ENCODE data around the gene TRIM15.
"Not testable (repeated sequence)": the region's sequence is repeated elsewhere in the genome, so short reads cannot be mapped to it uniquely, and the experiment has no call there.

The TRIM15 gene

DNA sequence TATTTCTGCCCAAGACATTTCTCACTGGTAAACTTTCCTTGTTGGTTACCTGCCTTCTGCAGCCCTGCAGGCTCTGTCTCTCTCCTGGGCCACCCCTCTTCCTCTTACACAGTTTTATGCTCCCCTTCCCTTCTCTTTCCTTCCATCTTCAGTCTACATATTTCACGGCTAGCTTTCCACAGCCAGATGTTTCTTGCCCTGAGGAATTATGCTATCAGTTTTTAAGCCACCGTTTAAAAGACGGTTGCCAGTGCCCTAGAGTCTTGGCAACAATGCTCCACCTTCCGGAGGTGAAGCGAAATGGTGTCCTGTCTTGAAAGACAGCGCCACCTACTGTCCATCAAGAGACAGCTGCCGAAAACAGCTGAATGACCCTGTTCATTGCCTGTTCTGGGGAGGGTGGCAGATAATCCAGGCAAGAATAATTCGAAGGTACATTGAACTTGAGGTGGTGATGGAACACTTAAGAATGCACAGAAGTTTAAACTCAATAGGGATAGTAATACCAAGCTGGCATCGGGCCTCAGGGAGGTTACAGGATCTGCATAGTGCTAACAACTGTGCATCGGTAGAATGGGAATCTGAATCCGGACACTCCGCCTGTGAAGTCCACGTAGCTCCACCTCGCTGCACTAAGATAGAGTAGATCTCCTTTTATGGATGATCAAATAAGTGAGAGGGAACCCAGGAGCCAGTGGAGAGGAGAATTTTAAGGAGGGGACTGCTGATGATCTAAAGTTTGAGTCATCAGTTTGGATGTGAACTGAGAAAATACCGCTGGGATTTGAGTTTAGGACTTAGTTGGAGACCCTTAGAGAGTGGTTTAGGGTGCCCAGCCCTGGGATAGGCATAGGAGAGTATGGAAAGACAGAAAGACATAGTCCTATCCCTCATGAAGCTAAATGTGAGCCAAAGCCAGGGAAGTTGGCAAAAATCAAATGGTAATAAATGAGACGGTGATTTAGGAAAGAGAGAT, 32.2 kb upstream of the TRIM15 start:
- Histone ChIP-seq H3K4me3 (ENCODE audit: low read length) (no peak overlapping the region), H3K27me3 (replicated peaks; ENCODE audit: control insufficient read depth, insufficient read depth, low read length) (peaks cover 43% of the 10 kb centered on the region), H3K36me3 (ENCODE audit: control insufficient read depth, insufficient read depth, low read length, severe bottlenecking) (no peaks in the 10 kb centered on the region), H3K9ac (ENCODE audit: low read length) (no peak overlapping the region), H3K9me3 (ENCODE audit: control insufficient read depth, low read length) (no peaks in the 10 kb centered on the region), H3K4me1 (ENCODE audit: control insufficient read depth, insufficient read depth, low read length) (peaks cover 14% of the 10 kb centered on the region)
- peak; percentile 94 for DNase-seq (ENCODE audit: low read depth)

DNA sequence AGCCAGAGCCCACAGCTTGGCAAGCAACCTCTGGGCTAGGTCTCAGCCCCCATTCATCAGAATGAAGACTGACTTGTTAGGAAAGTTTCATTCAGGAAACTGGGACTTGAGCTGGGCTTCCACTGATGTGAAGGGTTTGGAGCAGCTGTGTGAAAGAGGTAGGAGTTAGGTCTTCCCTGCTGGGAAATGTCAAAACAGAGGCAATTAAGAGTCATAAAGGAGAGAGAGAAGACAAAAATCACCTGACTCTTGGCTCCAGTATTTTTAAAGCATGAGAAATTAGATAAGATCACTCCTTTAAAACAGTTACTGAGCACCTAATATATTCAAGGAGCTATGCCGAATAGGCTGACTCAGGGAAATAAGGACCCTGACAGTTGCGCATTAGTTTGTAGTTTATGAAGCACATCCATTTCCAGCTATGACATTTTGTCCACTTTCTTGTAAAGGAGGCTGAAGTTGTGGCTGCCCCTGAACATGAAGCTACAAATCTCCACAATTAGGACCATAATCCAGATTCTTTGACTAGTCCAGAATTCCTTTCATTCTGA, 31.3 kb upstream of the TRIM15 start:
- H3K9me3 ChIP-seq (ENCODE audit: control insufficient read depth, low read length): no peaks in the 10 kb centered on the region
- H3K36me3 ChIP-seq (ENCODE audit: control insufficient read depth, insufficient read depth, low read length, severe bottlenecking): no peaks in the 10 kb centered on the region
- peaks cover 41% of the 10 kb centered on the region for H3K27me3 ChIP-seq (replicated peaks; ENCODE audit: control insufficient read depth, insufficient read depth, low read length)
- no peak overlapping the region for H3K4me3 ChIP-seq (ENCODE audit: low read length)
- peaks cover 14% of the 10 kb centered on the region for H3K4me1 ChIP-seq (ENCODE audit: control insufficient read depth, insufficient read depth, low read length)
- no peak overlapping the region for H3K9ac ChIP-seq (ENCODE audit: low read length)
- no peak for DNase-seq (ENCODE audit: low read depth)

DNA sequence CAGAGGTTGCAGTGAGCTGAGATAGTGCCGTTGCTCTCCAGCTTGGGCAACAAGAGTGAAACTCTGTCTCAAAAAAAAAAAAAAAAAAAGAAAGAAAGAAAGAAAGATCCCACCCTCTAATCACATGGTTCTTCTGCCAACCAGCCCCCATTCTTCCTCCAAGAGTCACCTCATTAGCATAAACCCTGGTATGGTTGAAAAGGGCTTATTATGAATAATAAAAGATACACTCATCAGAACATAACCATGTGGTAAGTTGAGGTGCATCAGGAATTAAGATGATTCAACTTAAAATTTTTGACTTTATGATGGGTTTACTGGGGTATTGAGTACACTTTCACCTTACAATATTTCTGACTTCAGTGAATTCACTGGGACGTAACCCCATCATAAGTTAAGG, 28.2 kb upstream of the TRIM15 start:
- no peaks in the 10 kb centered on the region for H3K36me3 ChIP-seq (ENCODE audit: control insufficient read depth, insufficient read depth, low read length, severe bottlenecking)
- peaks cover 11% of the 10 kb centered on the region for H3K27me3 ChIP-seq (replicated peaks; ENCODE audit: control insufficient read depth, insufficient read depth, low read length)
- peaks cover 7% of the 10 kb centered on the region for H3K4me1 ChIP-seq (ENCODE audit: control insufficient read depth, insufficient read depth, low read length)

DNA sequence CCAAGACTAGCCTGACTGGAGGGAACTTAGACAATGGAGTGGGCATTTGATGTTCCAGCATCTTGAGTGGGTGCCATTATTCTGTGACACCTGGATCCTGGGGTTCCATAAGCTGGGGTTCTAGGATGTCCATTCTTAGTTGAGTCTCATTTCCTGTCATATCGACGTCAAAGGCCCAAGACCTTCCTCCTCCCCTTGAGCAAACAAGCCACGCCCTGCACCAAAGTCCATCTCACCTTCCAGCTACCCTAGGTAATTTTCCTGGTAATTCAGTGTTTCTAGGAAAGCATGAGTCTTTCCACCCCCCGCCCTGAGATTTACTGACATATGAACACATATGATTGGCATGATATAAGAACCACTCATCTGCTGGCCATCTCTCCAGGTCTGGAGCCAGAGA, 27.6 kb upstream of the TRIM15 start, which contains the start of gene TRIM40:
Gene TRIM40, plus strand, starts transcription at position 384 of the 400 bp plus-strand sequence. CDS start 897 bp downstream, outside the sequence.
- peaks cover 2% of the 10 kb centered on the region for H3K4me1 ChIP-seq (ENCODE audit: control insufficient read depth, insufficient read depth, low read length)
- no peak for DNase-seq (ENCODE audit: low read depth)
- no peaks in the 10 kb centered on the region for H3K9me3 ChIP-seq (ENCODE audit: control insufficient read depth, low read length)
- no peak within 1 kb of the TSS for H3K9ac ChIP-seq (ENCODE audit: low read length)
- H3K4me3 ChIP-seq (ENCODE audit: low read length): no peak within 1 kb of the TSS
- no peaks in the 10 kb centered on the region for H3K36me3 ChIP-seq (ENCODE audit: control insufficient read depth, insufficient read depth, low read length, severe bottlenecking)
- H3K27me3 ChIP-seq (replicated peaks; ENCODE audit: control insufficient read depth, insufficient read depth, low read length): peaks cover 6% of the 10 kb centered on the region

More for the DNA sequence above, 28.2 kb upstream of the TRIM15 start:
- no peaks in the 10 kb centered on the region for H3K9me3 ChIP-seq (ENCODE audit: control insufficient read depth, low read length)
- DNase-seq (ENCODE audit: low read depth): no peak
- H3K4me3 ChIP-seq (ENCODE audit: low read length): no peak overlapping the region
- no peak overlapping the region for H3K9ac ChIP-seq (ENCODE audit: low read length)

DNA sequence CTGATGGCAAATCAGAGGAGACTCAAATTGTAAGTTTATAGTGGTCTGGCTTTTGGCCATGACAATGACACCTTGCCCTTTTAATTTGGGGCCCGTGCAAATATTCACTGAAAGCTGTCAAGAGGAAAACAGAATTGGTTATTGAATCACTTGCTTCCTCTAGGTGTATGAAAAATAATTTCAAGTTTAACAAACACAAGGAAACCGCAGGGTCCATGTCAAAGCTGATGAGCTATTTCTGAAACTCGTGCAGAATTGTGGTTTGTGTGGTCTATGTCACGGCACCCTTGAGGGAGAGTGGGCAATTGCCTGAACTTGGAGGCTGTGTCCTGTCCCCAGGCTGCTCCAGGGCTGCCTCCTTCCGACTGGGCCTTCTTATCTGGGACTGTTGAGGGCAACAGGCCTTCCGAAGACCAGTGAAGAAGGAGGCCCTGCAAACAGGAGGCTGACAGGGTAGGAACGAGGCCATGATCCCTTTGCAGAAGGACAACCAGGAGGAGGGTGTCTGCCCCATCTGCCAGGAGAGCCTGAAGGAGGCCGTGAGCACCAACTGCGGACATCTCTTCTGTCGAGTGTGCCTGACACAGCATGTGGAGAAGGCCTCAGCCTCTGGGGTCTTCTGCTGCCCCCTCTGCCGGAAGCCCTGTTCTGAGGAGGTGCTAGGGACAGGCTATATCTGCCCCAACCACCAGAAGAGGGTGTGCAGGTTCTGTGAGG, 26.6 kb upstream of the TRIM15 start:
- Histone ChIP-seq H3K36me3 (ENCODE audit: control insufficient read depth, insufficient read depth, low read length, severe bottlenecking) (no peaks in the 10 kb centered on the region), H3K9me3 (ENCODE audit: control insufficient read depth, low read length) (no peaks in the 10 kb centered on the region), H3K4me3 (ENCODE audit: low read length) (no peak overlapping the region), H3K9ac (ENCODE audit: low read length) (no peak overlapping the region), H3K4me1 (ENCODE audit: control insufficient read depth, insufficient read depth, low read length) (no peaks in the 10 kb centered on the region), H3K27me3 (replicated peaks; ENCODE audit: control insufficient read depth, insufficient read depth, low read length) (peaks cover 14% of the 10 kb centered on the region)
- DNase-seq (ENCODE audit: low read depth): no peak

DNA sequence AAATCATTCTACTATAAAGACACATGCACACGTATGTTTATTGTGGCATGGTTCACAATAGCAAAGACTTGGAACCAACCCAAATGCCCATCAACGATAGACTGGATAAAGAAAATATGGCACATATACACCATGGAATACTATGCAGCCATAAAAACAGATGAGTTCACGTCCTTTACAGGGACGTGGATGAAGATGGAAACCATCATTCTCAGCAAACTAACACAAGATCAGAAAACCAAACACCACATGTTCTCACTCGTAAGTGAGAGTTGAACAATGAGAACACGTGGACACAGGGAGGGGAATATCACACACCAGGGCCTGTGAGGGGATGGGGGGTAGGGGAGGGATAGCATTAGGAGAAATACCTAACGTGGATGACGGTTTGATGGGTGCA, 23.1 kb upstream of the TRIM15 start:
- H3K9me3 ChIP-seq (ENCODE audit: control insufficient read depth, low read length); H3K9ac ChIP-seq (ENCODE audit: low read length); DNase-seq (ENCODE audit: low read depth); H3K36me3 ChIP-seq (ENCODE audit: control insufficient read depth, insufficient read depth, low read length, severe bottlenecking); H3K4me3 ChIP-seq (ENCODE audit: low read length); H3K4me1 ChIP-seq (ENCODE audit: control insufficient read depth, insufficient read depth, low read length): not testable (repeated sequence)
- H3K27me3 ChIP-seq (replicated peaks; ENCODE audit: control insufficient read depth, insufficient read depth, low read length): peaks cover 14% of the 10 kb centered on the region

DNA sequence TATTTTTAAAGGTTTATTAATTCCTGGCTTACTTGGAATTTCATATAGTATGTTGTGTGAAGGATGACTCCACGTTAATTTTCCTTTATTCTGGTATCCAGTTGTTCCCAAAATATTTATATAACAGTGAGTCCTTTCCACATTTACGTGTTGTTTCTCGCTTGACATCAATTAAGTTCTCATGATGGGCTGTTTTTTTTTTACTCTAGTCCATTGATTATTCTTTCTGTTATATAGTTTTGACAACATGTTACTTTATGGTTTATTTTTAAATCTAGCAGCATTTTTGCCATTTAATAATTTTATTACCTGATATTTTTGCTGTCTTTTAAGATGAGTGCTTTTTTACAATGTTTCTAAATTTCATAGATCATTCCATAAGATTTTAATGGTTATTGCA, 20.7 kb upstream of the TRIM15 start:
- Histone ChIP-seq H3K9ac (ENCODE audit: low read length) (no peak overlapping the region), H3K27me3 (replicated peaks; ENCODE audit: control insufficient read depth, insufficient read depth, low read length) (peaks cover 20% of the 10 kb centered on the region), H3K4me1 (ENCODE audit: control insufficient read depth, insufficient read depth, low read length) (no peaks in the 10 kb centered on the region), H3K4me3 (ENCODE audit: low read length) (no peak overlapping the region), H3K9me3 (ENCODE audit: control insufficient read depth, low read length) (no peaks in the 10 kb centered on the region), H3K36me3 (ENCODE audit: control insufficient read depth, insufficient read depth, low read length, severe bottlenecking) (no peaks in the 10 kb centered on the region)
- DNase-seq (ENCODE audit: low read depth): no peak

DNA sequence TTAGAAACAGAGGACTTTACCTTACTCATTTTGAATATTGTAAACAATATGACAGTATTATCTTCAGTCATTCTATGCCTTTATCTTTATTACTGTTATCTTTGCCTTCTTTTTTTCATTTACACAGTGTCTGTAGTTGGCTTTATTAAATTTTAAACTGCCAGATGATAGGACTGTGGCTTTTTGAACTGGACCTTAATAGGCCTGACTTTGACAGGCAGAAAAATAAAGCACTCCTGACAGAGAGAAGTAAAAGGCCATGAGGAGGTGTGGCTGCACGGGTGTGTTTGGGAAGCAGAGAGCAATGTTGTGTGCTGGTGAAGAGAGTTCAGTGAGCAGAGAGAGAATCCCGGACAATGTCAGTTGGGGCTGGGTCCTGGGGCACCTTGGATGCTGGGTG, 19.6 kb upstream of the TRIM15 start:
- H3K4me1 ChIP-seq (ENCODE audit: control insufficient read depth, insufficient read depth, low read length): no peaks in the 10 kb centered on the region
- H3K36me3 ChIP-seq (ENCODE audit: control insufficient read depth, insufficient read depth, low read length, severe bottlenecking): no peaks in the 10 kb centered on the region
- H3K27me3 ChIP-seq (replicated peaks; ENCODE audit: control insufficient read depth, insufficient read depth, low read length): peaks cover 20% of the 10 kb centered on the region
- H3K9ac ChIP-seq (ENCODE audit: low read length): no peak overlapping the region
- DNase-seq (ENCODE audit: low read depth): no peak
- H3K4me3 ChIP-seq (ENCODE audit: low read length): no peak overlapping the region
- no peaks in the 10 kb centered on the region for H3K9me3 ChIP-seq (ENCODE audit: control insufficient read depth, low read length)

DNA sequence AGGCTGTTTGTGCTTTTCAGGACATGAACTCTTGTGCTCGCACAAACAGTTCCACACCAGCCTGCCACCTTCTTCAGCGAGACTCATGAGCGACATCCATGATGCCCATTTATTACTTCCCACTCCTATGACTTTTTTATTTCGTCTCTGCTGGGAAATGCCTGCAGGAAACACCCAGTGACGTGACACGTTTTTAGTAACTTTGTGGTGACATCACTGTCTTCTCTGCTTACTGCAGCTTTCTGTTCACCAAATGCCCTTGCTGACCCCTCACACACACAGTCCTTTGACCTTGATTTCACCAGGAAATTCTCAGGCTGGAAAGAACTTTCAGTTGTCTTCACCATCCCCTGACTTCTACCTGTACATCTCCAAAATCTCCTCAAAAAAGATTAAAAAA, 18.5 kb upstream of the TRIM15 start:
- no peak overlapping the region for H3K4me3 ChIP-seq (ENCODE audit: low read length)
- no peak overlapping the region for H3K9ac ChIP-seq (ENCODE audit: low read length)
- no peaks in the 10 kb centered on the region for H3K9me3 ChIP-seq (ENCODE audit: control insufficient read depth, low read length)
- no peaks in the 10 kb centered on the region for H3K4me1 ChIP-seq (ENCODE audit: control insufficient read depth, insufficient read depth, low read length)
- peaks cover 20% of the 10 kb centered on the region for H3K27me3 ChIP-seq (replicated peaks; ENCODE audit: control insufficient read depth, insufficient read depth, low read length)
- H3K36me3 ChIP-seq (ENCODE audit: control insufficient read depth, insufficient read depth, low read length, severe bottlenecking): no peaks in the 10 kb centered on the region
- no peak for DNase-seq (ENCODE audit: low read depth)

DNA sequence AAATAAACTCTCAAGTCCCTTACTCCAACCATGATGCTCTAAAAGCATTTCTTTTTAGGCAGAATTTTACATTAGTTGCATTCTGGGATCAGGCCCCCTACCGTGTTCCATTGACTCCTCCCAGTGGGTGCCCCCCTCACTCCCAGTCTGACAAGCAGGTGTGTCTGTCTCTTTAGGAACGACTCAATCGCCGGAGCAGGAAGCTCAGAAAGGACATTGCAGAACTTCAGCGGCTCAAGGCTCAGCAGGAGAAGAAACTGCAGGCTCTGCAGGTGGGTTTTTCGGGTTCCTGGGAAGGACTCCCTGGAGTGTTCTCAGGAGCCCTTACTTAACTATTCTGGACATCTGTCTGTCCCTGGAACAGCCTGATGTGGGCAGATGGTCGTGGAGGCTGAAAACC, 17.5 kb upstream of the TRIM15 start:
- no peaks in the 10 kb centered on the region for H3K36me3 ChIP-seq (ENCODE audit: control insufficient read depth, insufficient read depth, low read length, severe bottlenecking)
- H3K9ac ChIP-seq (ENCODE audit: low read length): no peak overlapping the region
- H3K4me3 ChIP-seq (ENCODE audit: low read length): no peak overlapping the region
- H3K27me3 ChIP-seq (replicated peaks; ENCODE audit: control insufficient read depth, insufficient read depth, low read length): peaks cover 18% of the 10 kb centered on the region
- DNase-seq (ENCODE audit: low read depth): no peak
- H3K9me3 ChIP-seq (ENCODE audit: control insufficient read depth, low read length): no peaks in the 10 kb centered on the region
- H3K4me1 ChIP-seq (ENCODE audit: control insufficient read depth, insufficient read depth, low read length): no peaks in the 10 kb centered on the region

DNA sequence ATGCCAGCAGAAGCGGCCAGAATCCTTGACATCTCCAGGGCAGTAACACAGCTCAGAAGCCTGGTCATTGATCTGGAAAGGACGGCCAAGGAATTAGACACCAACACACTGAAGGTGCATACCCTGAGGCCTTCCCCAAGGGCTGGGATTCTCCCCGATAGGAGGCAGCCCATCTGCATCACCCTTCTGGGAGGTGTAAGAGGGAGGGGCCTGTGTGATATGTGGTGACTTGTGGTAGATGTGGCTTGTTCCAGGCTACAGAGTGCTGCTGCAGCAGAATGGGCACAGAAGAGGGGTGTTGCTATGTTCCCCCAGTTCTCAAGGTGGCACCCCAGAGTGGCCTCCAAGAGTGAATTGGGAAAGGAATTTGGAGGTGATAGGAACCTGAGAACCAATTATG, 16.2 kb upstream of the TRIM15 start:
- Histone ChIP-seq H3K36me3 (ENCODE audit: control insufficient read depth, insufficient read depth, low read length, severe bottlenecking) (no peaks in the 10 kb centered on the region), H3K9ac (ENCODE audit: low read length) (no peak overlapping the region), H3K27me3 (replicated peaks; ENCODE audit: control insufficient read depth, insufficient read depth, low read length) (peaks cover 9% of the 10 kb centered on the region), H3K4me1 (ENCODE audit: control insufficient read depth, insufficient read depth, low read length) (no peaks in the 10 kb centered on the region), H3K9me3 (ENCODE audit: control insufficient read depth, low read length) (no peaks in the 10 kb centered on the region), H3K4me3 (ENCODE audit: low read length) (no peak overlapping the region)
- no peak for DNase-seq (ENCODE audit: low read depth)

Measured in adipocyte (in vitro differentiated cells).